GM18502 (cell line): ENCODE data around the gene FUT8.
"Not testable (repeated sequence)": the region's sequence is repeated elsewhere in the genome, so short reads cannot be mapped to it uniquely, and the experiment has no call there.

Experiments used
- ATAC-seq: cut with Tn5 transposase; IDR thresholded peaks from one replicate; pipeline ENCODE4 v1.9.1; 2021; ENCODE audit warnings: mild to moderate bottlenecking; ENCODE audit not compliant: unreplicated experiment, poor library complexity

The FUT8 gene

DNA sequence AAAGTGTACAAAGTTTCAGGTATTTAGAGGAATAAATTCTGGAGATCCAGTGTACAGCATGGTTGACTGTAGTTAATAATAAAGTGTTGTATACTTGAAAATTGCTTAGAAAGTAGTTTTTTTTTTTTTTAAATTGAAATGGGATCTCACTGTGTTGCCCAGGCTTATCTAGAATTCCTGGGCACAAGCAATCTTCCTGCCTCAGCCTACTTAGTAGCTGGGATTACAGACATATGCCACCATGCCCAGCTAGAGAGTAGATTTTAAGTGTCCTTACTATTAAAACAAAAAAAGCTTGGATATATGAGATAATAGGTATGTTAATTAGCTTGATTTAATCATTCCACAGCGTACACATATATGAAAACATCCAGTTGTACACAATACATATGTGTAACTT lies 27.7 kb downstream of the FUT8 start:
- no peak for ATAC-seq

DNA sequence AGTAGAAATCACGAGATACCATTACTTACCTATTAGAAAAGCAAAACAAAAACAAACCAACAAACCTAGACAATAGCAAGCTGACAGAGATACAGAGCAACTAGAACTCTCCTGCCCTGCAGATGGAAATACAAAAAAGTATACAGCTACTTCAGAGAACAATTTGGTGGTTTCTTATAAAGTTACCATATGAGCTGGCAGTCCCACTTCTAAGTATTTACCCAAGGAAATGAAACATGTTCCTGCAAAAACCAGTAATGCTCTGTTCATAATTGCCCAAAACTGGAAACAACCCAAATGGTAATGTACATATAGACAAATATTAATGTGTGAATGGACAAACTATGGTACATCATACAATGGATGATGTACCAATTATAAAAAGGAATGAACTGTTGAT lies 31.7 kb downstream of the FUT8 start:
- no peak for ATAC-seq

DNA sequence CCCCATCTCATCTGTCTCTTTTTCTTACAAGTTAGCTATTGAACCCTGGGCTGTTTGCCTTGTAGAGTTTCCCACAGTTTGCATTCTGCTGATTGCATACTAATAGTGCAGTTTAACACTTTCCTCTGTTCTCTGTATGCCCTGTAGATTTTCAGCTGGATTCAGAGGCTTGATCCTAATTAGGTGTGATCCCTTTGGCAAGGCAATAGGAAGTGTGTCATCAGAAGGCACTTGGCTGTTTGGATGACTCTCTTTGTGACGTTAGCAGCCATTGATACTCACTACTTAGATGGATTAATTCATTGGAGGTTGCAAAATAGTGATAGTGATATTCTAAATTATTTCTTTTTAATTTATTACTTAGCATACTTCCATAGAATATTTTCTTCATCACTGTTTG lies 33.6 kb downstream of the FUT8 start:
- ATAC-seq = no peak

DNA sequence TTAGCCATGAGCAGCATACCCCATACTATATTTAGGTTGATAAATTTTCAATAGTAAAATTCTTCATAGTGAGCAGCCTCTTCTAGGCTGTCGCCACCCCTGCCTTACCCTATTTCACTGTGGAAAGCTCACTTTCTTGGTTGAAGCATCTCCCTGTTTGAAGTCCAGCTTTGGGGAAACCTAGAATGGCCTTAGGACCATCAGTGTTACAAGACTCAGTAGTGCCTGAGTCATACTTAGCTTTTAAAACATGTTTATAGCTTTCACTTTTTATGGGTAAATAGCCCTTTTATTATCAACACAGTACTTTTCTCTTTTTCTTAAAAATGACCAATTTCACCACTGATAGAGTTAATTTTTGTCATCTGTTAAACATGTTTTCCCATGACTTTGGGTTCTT lies 37.1 kb downstream of the FUT8 start:
- no peak for ATAC-seq

DNA sequence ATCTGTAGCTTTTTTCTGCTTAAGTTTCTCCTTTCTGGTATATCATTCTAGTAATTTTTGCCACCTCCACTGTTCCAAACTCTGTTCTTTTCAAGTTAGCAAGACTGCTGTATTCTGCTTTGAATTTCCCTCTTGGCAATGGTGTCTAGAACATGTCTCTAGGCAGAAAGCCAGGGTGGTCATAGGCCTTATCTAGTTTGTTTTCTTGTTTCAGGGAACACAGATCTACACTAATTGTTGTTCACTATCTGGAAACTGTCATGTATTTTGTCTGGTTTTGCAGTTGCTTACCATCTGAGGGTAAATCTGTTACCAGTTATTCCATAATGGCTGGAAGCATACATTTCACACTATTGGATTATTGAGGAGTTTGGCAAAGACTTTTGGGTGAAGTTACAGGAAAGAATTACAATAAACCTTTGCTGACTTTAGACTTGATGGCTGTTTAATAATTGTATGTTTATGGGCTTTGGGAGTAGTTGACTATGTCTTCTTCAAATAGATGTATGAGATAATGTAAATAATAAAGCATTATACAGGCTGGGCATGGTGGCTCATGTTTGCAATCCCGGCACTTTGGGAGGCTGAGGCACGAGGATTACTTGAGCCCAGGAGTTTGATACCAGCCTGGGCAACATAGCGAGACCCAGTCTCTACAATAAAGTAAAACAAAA lies 41.4 kb downstream of the FUT8 start:
- ATAC-seq = no peak

DNA sequence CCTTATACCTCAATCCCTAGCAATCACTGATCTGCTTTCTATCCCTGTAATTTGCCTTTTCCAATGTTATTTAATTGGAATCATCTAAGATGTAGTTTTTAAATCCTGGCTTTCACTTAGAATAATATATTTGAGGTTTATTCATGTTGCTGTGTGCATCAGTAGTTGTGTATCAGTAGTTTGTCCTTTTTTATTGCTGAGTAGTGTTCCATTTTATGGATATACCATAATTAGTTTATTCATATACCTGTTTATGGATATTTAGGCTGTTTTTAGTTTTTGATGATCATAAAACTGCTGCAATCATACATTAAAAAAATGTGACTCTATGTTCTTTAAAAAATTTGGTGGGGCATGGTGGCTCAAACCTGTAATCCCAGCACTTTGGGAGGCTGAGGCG lies 43.7 kb downstream of the FUT8 start:
- no peak for ATAC-seq

DNA sequence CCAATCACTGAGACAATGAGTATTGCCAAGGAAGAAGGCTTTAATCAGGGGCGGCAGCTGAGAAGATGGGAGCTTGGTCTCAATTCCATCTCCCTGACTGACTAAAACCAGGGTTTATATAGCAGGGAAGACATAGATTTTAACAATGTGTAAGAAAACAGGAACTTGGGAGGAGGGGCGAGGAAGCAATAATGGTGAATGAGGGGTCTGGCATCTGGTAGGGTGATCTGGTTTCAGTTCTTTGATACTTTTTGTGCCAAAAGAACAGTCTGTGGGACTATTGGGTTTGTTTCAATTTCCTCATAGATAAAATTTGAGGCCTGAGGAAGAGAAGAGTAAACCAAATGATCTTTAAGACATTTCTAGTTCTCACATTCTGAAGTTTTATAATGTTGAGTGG lies 49.2 kb downstream of the FUT8 start:
- no peak for ATAC-seq

DNA sequence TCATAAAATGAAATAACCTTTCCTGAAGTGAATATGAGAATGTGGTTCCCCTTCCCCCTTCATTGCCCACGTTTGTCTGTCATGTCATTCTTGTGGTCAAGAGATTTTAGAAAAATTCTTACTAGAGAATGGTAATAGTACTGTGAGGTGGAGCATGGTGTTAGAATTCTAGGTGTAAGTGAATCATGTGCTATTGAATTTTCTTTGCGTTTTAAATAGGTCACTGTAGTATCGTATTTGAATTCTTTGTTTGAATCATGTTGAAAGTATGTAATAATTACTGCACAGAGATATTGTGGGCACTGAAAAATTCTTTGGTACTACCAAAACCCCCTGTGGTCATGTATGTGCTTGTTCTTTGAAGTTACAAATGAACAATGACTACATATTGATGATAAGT lies 49.9 kb downstream of the FUT8 start:
- ATAC-seq = peak; percentile 77

DNA sequence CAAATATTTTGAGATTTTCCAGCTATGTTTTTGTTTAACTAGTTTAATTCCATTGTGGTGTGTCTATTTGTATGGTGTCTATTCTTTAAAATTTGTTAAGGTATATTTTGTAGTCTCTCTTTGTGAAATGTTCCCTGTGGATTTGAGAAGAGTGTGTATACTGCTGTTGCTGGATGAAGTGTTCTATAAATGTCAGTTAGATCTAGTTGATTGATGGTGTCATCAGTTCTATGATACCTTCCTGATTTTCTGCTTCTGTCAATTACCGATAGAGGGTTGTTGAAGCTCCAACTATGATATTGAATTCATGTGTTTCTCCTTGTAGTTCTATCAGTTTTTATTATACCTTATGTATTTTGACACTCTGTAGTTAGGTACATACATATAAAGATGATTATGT lies 53.1 kb downstream of the FUT8 start:
- no peak for ATAC-seq

DNA sequence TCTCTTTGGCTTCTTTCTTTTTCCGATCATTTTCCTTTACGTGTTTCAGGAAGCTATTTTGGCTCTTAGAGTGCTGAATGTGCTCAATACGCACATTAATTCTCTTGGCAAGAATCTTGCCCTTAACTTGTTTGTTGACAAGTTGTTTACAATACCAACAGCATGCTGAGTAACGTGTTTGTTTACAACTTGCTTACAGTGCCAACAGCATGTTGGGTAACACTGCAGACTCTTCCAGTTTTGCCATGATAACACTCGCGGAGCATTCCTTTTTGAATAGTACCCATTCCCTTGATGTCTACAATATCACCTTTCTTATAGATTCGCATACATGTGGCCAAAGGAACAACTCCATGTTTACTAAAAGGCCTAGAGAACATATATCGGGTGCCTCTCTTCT lies 55.4 kb downstream of the FUT8 start:
- ATAC-seq = not testable (repeated sequence)

DNA sequence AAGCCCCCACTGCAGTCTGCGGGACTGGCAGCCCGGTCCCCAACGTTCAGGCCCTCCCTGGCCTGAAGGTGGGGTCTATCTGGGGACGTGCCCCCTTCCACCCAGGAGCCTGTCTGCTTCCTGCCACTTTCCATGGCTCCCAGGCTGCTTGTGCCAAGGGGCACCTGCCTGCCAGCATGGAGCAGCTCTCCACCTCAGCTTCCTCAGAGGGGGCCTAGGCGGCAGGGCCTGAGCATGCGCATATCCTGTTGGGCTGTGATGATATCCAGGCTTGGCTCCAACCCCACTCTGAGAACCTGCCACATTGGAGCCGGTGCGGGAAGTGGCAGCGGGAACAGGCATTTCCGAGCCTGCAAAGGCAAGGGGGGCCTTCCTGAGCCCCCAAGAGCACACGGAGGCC lies 57.4 kb downstream of the FUT8 start:
- no peak for ATAC-seq

DNA sequence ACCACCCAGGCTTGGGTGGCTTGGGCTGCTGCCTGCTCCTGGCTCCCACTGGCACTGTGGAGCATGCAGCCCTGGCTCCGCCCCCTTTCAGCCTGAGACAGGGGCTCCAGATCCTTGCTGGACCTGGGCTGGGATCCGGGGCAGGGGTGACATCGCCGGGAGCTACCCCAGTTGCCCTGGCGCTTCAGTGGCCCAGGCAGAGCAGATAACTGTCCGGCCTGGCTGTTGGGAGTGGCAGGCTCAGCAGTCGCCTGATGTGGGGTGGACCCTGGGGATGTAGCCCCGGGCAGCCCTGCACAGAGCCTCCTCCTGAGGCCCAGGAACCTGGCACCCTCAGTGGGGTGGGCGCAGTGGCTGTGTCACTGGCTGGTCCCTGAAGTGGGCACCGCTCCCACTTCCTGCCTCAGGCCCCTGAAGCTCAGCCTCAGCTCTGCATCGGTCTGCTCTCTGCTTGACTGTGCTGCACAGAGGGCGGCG lies 57.9 kb downstream of the FUT8 start:
- peak; percentile 37 for ATAC-seq

DNA sequence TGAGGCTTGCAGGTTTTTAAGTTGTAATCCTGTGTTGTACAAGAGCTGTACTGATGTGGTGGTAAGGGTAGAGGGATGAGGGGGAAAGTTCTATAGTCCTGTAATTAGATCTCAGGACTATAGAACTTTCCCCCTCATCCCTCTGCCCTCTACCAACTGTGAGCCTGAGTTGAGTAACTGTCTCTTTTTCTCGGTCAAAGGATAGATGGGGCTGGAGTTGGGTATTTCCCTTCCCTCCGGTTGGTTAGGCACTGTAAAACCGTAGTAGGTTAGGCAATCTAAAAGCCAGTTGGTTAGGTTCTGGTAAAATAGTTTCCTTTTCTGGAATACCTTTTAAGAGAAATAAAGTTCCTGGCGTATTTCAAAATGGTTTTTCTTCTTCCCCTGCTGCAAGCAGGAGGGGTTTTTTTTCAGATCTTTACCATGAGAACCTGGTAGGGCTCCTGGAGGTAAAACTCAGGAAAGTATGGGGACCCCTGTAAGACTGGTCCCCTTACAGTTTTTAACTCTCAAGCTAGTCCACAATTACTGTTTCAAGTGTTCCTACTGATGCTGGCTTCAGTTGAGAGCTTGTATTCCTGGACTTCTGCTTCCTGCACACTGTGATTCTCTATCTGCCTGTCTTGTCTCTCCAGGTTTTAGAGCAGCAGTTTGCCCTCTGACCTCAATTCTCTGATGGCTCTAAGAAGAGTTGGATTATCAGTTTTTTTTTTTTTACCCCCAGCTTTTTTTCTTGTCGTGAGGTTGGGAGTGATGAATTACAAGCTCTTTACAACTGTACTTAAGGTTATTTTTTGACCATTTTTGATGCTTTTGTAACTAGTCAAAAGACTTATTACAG lies 58.7 kb downstream of the FUT8 start:
- peak; percentile 77 for ATAC-seq

DNA sequence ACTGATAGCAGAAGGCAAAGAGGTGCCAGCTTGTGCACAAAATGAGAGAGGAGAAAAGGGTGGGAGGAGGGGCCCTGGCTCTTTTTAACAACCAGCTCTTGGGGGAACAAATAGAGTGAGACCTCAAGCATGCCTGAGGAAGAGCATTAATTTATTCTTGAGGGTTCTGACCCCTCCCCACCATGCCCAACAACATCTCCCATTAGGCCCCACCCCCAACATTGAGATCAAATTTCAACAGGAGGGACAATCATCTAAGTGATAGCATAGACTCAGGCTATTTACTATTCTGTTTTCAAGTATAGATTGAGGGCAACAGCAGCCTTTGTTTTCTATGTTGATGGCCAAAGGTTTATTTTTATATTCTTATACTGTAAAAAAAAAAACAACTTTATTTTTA lies 59.7 kb downstream of the FUT8 start:
- ATAC-seq = no peak

DNA sequence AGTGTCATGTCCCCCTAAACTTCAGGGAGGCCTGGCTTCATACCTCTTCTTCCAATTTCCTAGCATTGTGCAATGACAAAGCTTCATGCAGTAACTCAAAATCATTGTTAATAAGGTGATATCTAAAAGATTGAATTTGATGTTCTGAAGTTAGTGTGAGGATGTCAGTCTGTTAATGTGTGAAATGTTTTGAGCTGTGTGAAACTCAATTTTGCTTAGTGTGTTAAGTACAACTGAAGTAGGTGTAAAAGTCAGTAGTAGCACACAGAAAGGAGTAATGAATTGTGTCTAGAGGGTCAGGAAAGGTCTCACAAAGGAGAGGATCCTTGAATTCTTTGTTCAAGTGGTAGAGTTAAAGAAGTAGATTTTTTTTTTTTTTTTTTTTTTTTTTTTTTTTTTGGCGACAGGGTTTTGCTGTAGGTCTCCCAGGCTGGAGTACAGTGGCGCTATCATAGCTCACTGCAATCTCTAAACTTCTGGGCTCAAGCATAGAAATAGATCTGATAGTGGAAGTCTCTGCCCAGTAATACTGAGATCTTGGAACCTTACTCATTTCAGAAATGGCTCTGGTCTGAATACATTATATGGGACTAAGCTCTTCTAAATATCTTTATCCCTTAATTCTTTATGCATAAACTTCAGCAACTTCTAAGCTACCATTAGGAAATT lies 63.9 kb downstream of the FUT8 start:
- ATAC-seq = peak; percentile 89

DNA sequence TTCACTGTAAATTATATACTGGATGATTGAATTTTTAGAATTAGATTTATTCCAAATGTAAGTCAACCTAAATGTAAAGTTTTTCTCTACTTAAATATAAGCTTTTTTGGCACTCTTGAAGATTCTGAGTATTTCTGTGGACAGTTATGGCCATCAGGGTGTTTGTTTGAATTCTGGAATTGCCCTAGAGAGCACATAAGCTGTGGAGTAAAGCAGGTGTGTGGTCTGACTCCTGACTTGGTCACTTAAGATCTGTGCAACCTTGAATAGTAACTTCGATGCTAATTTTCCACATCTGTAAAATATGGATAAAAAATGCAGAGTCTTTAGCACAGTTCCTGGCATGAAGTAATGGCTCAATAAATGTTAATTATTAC lies 64.4 kb downstream of the FUT8 start:
- ATAC-seq = peak; percentile 42

DNA sequence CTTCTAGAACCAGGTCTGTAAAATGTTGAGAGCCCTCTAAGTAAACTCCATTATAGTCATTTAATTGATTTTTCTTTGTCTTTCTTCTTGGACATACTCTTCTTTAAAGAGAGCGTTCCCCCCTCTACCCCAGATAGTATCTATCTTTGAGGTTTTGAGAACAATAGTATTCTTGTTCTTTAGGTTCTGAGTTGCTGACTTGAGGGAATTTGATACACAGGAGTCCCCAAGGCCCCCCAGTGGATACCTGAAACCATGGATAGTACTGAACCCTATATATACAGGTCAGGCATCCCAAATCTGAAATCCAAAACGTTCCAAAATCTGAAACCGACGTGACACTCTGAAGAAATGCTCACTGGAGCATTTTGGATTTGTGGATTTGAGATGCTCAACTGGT lies 65.5 kb downstream of the FUT8 start:
- ATAC-seq = no peak

DNA sequence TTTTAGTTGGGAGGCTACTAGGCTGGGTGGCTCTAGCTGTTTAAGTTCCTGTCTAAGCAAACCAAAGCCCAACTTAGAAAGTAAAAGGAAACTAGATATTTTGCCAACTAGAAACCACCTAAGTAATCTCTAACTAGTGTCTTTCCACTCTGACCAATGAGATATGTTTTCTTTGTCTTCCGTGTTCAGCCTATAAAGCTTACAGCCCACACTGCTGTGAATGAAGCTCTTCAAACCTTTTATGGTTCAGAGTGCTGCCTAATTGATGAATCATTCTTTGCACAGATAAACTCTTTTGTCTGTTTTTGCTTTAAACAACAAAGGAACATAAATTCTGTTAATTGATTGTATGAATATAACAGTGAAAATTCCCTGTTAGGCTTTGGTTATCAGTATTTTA lies 66.1 kb downstream of the FUT8 start:
- ATAC-seq = no peak

DNA sequence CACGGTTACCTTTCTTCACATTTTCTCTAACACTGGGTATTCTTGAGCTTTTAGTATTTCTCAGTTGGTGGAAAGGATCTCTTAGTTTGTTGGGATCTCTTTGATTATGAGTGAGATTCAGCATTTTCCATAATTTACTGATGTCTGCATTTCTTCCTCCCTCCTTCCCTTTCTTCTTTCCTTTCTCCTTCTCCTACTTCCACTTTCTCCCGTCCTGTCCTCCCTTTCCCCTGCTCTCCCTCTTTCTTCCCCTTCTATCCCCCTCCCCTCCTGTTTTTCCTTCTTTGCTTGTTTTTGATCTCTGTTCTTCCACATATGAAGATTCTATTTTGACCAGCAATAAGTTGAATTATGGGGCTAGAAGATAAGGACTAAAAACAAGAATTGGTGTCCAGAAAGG lies 66.9 kb downstream of the FUT8 start:
- no peak for ATAC-seq

DNA sequence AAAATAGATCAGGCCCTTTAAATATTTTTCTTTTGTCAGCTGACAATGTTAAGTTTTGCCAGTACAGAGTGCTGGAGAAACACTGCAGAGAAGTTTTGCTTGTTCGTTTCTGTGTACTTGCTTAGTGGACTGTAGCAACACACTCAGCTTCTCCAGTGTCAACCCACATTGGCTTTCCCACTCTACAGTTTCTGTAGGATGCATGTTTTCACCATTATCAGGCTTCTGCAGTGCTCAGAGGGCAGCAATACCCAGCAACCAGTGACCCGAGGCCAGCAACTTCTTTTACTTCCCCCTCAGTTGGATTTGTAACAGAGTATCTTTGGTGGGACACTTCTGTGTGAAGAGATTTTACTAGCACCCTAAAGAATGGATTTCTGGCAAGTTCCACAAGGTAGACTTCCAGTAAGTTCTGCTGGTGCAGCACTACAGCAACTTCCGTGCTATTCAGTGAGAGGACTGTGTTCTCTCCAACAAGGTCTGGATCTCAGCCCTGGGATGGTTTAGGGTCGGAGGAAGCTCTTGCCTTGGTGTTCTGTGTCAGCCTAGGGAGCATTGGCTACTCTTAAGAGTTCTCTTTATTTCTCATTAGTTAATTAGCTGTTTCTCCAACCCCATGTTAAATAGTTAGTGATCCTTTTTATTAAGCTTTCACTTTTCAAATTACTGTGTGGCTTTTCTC lies 70.4 kb downstream of the FUT8 start:
- no peak for ATAC-seq

DNA sequence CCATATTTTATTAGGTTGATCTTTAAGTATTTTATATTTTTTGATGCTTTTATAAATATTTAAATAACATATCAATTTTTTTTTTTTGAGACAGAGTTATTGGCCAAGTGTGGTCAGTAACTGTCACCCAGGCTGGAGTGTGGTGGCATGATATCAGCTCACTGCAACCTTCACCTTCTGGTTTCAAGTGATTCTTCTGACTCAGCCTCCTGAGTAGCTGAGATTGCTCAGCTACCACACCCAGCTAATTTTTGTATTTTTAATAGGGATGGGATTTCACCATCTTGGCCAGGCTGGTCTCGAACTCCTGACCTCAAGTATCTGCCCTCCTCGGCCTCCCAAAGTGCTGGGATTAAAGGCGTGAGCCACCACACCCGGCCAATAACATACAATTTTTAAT lies 71.1 kb downstream of the FUT8 start:
- ATAC-seq = no peak
